ENCODE measurements around the gene PSMG4.

GRCh38 chr6:3263096-3263495, 4.3 kb downstream of the PSMG4 start:
- TF ChIP-seq CTCF (optimal IDR thresholded peaks at IDR 0.05 in 1 of 3, IDR thresholded peaks at IDR 0.05 in 1 of 3, conservative IDR thresholded peaks at IDR 0.05 in 1 of 3; ENCODE audit: extremely low read depth in 1 of 3, insufficient read depth in 2 of 3, low read length in 3 of 3) (no peak), EZH2 (IDR thresholded peaks at IDR 0.05; ENCODE audit: low read length) (no peak)
